HG02642 (cell line): ENCODE data around the gene DNPH1.

ENCODE experiments used
- ATAC-seq: cut with Tn5 transposase; IDR thresholded peaks from one replicate; pipeline ENCODE4 v1.9.1; 2021; ENCODE audit warnings: mild to moderate bottlenecking; ENCODE audit not compliant: unreplicated experiment, poor library complexity

Gene DNPH1

GRCh38 chr6:43219814-43220213, 9.5 kb downstream of the DNPH1 start:
- no peak for ATAC-seq

- ATAC-seq, result no peak
Observed at GRCh38 chr6:43219119-43219518, 10.2 kb downstream of the DNPH1 start.

- no peak for ATAC-seq
Observed at GRCh38 chr6:43217351-43217750, 11.9 kb downstream of the DNPH1 start.

GRCh38 chr6:43216200-43216599, 13.1 kb downstream of the DNPH1 start:
- ATAC-seq, result no peak

- no peak for ATAC-seq
Observed at GRCh38 chr6:43215066-43215465, 14.2 kb downstream of the DNPH1 start.

GRCh38 chr6:43213431-43213830, 15.8 kb downstream of the DNPH1 start:
- ATAC-seq, result no peak

GRCh38 chr6:43211955-43212354, 17.3 kb downstream of the DNPH1 start:
- no peak for ATAC-seq

GRCh38 chr6:43207286-43207685, 22.0 kb downstream of the DNPH1 start:
- ATAC-seq, result no peak

- no peak for ATAC-seq
Observed at GRCh38 chr6:43205849-43206248, 23.4 kb downstream of the DNPH1 start.

GRCh38 chr6:43204271-43205105, 24.8 kb downstream of the DNPH1 start:
- no peak for ATAC-seq

GRCh38 chr6:43203718-43204095, 25.6 kb downstream of the DNPH1 start:
- no peak for ATAC-seq

GRCh38 chr6:43203029-43203717, 26.1 kb downstream of the DNPH1 start:
- no peak for ATAC-seq

GRCh38 chr6:43202451-43202850, 26.8 kb downstream of the DNPH1 start:
- no peak for ATAC-seq

- no peak for ATAC-seq
Observed at GRCh38 chr6:43200541-43200940, 28.7 kb downstream of the DNPH1 start.

GRCh38 chr6:43199912-43200311, 29.4 kb downstream of the DNPH1 start:
- ATAC-seq, result no peak

GRCh38 chr6:43196337-43196736, 32.9 kb downstream of the DNPH1 start:
- ATAC-seq, result no peak

GRCh38 chr6:43193929-43194328, 35.4 kb downstream of the DNPH1 start:
- no peak for ATAC-seq

GRCh38 chr6:43192911-43193310, 36.4 kb downstream of the DNPH1 start:
- no peak for ATAC-seq

- no peak for ATAC-seq
Observed at GRCh38 chr6:43189776-43190304, 39.4 kb downstream of the DNPH1 start.

- no peak for ATAC-seq
Observed at GRCh38 chr6:43188426-43188825, 40.9 kb downstream of the DNPH1 start.

- no peak for ATAC-seq
Observed at GRCh38 chr6:43187821-43188220, 41.5 kb downstream of the DNPH1 start.

GRCh38 chr6:43186706-43187105, 42.6 kb downstream of the DNPH1 start:
- no peak for ATAC-seq
